Hepatocyte (in vitro differentiated cells): ENCODE data around the gene LIN7B. TPM values are rescaled to one million over a fixed set of nuclear protein-coding genes. Genes with fewer than 3 reads are reported as not detected.
"Not testable (repeated sequence)": the region's sequence is repeated elsewhere in the genome, so short reads cannot be mapped to it uniquely, and the experiment has no call there.

Experiments
- DNase-seq: peaks from one replicate; pipeline ENCODE4 v3.0.0-alpha.2; 2016; ENCODE audit warnings: low spot score
- H2AFZ ChIP-seq: fragments of 200-600 bp; sonication (generic); 2 replicates; pipeline ENCODE4 v1.6.0; 2016; ENCODE audit warnings: antibody characterized with exemption, mild to moderate bottlenecking
- H3K27ac ChIP-seq: fragments of 200-600 bp; sonication (generic); 2 replicates; pipeline ENCODE4 v1.5.1; 2016; ENCODE audit warnings: mild to moderate bottlenecking
- H3K27me3 ChIP-seq: fragments of 200-600 bp; sonication (generic); 2 replicates; pipeline ENCODE4 v1.6.1; 2016
- H3K36me3 ChIP-seq: fragments of 200-600 bp; sonication (generic); replicated peaks from 2 replicates; pipeline ENCODE4 v1.5.1; 2016; ENCODE audit warnings: low read depth; ENCODE audit not compliant: insufficient read depth
- H3K4me1 ChIP-seq: fragments of 200-600 bp; sonication (generic); 2 replicates; pipeline ENCODE4 v1.5.1; 2016; ENCODE audit warnings: mild to moderate bottlenecking, moderate library complexity; ENCODE audit not compliant: insufficient read depth
- H3K4me2 ChIP-seq: fragments of 200-600 bp; sonication (generic); 2 replicates; pipeline ENCODE4 v1.6.0; 2016
- H3K4me3 ChIP-seq: fragments of 200-600 bp; sonication (generic); 2 replicates; pipeline ENCODE4 v1.5.1; 2016; ENCODE audit warnings: mild to moderate bottlenecking
- H3K79me2 ChIP-seq: fragments of 200-600 bp; sonication (generic); 2 replicates; pipeline ENCODE4 v1.6.0; 2017; ENCODE audit warnings: mild to moderate bottlenecking
- H3K9me2 ChIP-seq: fragments of 200-600 bp; sonication (generic); replicated peaks from 2 replicates; pipeline ENCODE4 v1.6.0; 2017; ENCODE audit warnings: mild to moderate bottlenecking; ENCODE audit not compliant: insufficient read depth
- H3K9me3 ChIP-seq: fragments of 200-600 bp; sonication (generic); 2 replicates; pipeline ENCODE4 v1.5.1; 2016; ENCODE audit warnings: low read depth, mild to moderate bottlenecking
- H4K20me1 ChIP-seq: fragments of 200-600 bp; sonication (generic); 2 replicates; pipeline ENCODE4 v1.6.0; 2016; ENCODE audit warnings: mild to moderate bottlenecking; ENCODE audit not compliant: insufficient read depth, poor library complexity, severe bottlenecking
- EZH2 ChIP-seq: fragments of 200-600 bp; sonication (generic); IDR thresholded peaks from 2 replicates; pipeline ENCODE4 v1.6.1; 2016; ENCODE audit warnings: antibody characterized with exemption, mild to moderate bottlenecking, borderline replicate concordance
- EZH2phosphoT487 ChIP-seq: fragments of 200-600 bp; sonication (generic); IDR thresholded peaks from one replicate; pipeline ENCODE4 v1.6.1; 2018; ENCODE audit warnings: antibody characterized with exemption, mild to moderate bottlenecking, low read depth, moderate library complexity; ENCODE audit not compliant: unreplicated experiment, severe bottlenecking
- WGBS: methylation state at CpG from one replicate; pipeline ENCODE4 v1.1.6; 2016; ENCODE audit warnings: low lambda C conversion rate; ENCODE audit errors: missing lambda C conversion rate; 5-methylcytosine and 5-hydroxymethylcytosine counted together
- polyA plus RNA-seq: library from polyadenylated mRNA; unstranded; fragments of >200 nt; fragmentation: Nextera tagmentation; extraction: Ambion mirVana; gene quantifications from 2 replicates; pipeline ENCODE4 v1.2.1, GENCODE V29; 2016
- total RNA-seq: library from RNA; depleted of rRNA; stranded (reverse); fragments of >200 nt; gene quantifications from 2 replicates; pipeline ENCODE4 v1.2.3, GENCODE V29; 2014
- TF ChIP-seq, protein P1 (sequence below): fragments of 200-600 bp; sonication (generic); IDR thresholded peaks from 2 replicates; pipeline ENCODE4 v1.5.1; 2016; ENCODE audit warnings: antibody characterized with exemption, mild to moderate bottlenecking; ENCODE audit not compliant: poor library complexity

Gene LIN7B
- total and polyA plus RNA-seq, 2 experiments from 2014 or later, result 8.7 to 18.0 TPM

DNA sequence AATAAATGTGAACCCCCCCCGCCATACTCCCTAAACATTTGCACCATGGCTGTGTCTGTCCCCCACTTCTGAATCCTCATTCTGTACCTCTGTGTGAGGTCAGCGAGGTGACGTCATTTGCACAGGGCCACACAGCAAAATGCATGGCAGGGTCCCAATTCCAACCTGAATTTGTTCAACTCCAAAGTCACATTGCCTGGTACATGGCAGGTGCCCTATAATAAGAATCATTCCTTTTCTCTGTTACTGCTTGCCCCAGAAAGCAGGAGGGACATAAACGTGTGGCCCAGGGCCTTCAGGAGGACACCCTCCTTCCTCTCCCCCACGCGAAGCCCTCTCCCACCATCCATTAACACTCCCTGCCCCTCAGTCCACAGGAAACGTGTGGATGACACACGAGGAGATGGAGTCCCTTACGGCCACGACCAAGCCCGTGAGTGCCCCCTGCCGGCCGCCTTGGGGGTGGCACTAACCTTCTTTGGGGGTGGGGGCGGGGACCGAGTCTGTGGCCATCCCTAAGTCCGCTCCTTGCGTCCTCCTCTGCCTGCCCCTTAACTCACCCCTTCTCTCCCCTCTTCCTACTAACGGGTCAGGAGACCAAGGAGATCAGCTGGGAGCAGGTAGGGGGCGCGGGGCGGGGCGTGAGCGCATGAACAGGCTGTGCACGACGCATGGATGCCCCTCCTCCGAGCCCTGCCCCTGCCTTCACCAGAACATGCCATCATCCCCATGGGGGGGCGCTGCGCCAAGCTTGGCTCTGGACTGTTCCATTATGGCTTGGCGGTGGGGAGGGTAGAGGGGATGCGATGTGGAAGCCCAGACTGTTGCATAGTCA lies 31.6 kb downstream of the LIN7B start:
- H4K20me1 ChIP-seq, result no peaks in the 10 kb centered on the region
- TF ChIP-seq, protein P1, sequence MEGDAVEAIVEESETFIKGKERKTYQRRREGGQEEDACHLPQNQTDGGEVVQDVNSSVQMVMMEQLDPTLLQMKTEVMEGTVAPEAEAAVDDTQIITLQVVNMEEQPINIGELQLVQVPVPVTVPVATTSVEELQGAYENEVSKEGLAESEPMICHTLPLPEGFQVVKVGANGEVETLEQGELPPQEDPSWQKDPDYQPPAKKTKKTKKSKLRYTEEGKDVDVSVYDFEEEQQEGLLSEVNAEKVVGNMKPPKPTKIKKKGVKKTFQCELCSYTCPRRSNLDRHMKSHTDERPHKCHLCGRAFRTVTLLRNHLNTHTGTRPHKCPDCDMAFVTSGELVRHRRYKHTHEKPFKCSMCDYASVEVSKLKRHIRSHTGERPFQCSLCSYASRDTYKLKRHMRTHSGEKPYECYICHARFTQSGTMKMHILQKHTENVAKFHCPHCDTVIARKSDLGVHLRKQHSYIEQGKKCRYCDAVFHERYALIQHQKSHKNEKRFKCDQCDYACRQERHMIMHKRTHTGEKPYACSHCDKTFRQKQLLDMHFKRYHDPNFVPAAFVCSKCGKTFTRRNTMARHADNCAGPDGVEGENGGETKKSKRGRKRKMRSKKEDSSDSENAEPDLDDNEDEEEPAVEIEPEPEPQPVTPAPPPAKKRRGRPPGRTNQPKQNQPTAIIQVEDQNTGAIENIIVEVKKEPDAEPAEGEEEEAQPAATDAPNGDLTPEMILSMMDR, result peak; percentile 76
- no peak for TF ChIP-seq EZH2
- H3K4me1 ChIP-seq, result peaks cover 10% of the 10 kb centered on the region
- 9% methylated on average over 29 of the region's 30 CpGs for WGBS
- H3K9me2 ChIP-seq, result no peaks in the 10 kb centered on the region
- no peaks in the 10 kb centered on the region for H3K27me3 ChIP-seq
- no peak overlapping the region for H3K27ac ChIP-seq
- no peak overlapping the region for H2AFZ ChIP-seq
- H3K79me2 ChIP-seq, result no peaks in the 10 kb centered on the region
- H3K4me3 ChIP-seq, result no peak overlapping the region
- peak; percentile 78 for DNase-seq
- peak overlapping the region; percentile 72 for H3K4me2 ChIP-seq
- no peaks in the 10 kb centered on the region for H3K9me3 ChIP-seq
- H3K36me3 ChIP-seq, result no peaks in the 10 kb centered on the region

DNA sequence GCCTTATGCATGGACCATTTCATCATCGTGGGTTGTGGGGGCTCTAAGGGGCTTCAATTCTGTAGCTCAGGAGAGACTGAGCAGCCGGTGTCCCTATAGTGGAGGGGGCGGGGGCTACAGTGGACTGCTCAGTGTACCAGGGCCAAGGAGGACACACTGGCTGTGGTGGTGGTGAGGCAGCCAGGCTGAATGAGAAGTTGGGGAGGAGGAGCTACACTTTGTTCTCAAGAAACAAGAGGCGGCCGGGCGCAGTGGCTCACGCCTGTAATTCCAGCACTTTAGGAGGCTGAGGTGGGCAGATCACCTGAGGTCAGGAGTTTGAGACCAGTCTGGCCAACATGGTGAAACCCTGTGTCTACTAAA lies 32.2 kb downstream of the LIN7B start:
- not testable (repeated sequence) for DNase-seq, H3K36me3 ChIP-seq, H3K79me2 ChIP-seq, H3K9me2 ChIP-seq, H3K4me3 ChIP-seq, H3K9me3 ChIP-seq, H2AFZ ChIP-seq, H3K27me3 ChIP-seq, H3K27ac ChIP-seq, H4K20me1 ChIP-seq
- WGBS, result 19% methylated on average over 6 of the region's 7 CpGs
- Histone ChIP-seq H3K4me1 (peaks cover 16% of the 10 kb centered on the region), H3K4me2 (peak overlapping the region; percentile 72)

GRCh38 chr19:49148044-49148682 lies 34.0 kb downstream of the LIN7B start:
- no peaks in the 10 kb centered on the region for H3K27me3 ChIP-seq
- no peaks in the 10 kb centered on the region for H3K9me3 ChIP-seq
- H3K27ac ChIP-seq, result no peak overlapping the region
- peaks cover 16% of the 10 kb centered on the region for H3K4me1 ChIP-seq
- no peak overlapping the region for H2AFZ ChIP-seq
- DNase-seq, result no peak
- TF ChIP-seq, protein P1, result no peak
- TF ChIP-seq EZH2, result no peak
- TF ChIP-seq EZH2phosphoT487, result no peak
- peak overlapping the region; percentile 88 for H3K4me2 ChIP-seq
- 85% methylated on average over 11 of the region's 11 CpGs for WGBS
- H3K4me3 ChIP-seq, result no peak overlapping the region
- no peaks in the 10 kb centered on the region for H3K79me2 ChIP-seq
- no peaks in the 10 kb centered on the region for H4K20me1 ChIP-seq
- no peaks in the 10 kb centered on the region for H3K36me3 ChIP-seq
- no peaks in the 10 kb centered on the region for H3K9me2 ChIP-seq

DNA sequence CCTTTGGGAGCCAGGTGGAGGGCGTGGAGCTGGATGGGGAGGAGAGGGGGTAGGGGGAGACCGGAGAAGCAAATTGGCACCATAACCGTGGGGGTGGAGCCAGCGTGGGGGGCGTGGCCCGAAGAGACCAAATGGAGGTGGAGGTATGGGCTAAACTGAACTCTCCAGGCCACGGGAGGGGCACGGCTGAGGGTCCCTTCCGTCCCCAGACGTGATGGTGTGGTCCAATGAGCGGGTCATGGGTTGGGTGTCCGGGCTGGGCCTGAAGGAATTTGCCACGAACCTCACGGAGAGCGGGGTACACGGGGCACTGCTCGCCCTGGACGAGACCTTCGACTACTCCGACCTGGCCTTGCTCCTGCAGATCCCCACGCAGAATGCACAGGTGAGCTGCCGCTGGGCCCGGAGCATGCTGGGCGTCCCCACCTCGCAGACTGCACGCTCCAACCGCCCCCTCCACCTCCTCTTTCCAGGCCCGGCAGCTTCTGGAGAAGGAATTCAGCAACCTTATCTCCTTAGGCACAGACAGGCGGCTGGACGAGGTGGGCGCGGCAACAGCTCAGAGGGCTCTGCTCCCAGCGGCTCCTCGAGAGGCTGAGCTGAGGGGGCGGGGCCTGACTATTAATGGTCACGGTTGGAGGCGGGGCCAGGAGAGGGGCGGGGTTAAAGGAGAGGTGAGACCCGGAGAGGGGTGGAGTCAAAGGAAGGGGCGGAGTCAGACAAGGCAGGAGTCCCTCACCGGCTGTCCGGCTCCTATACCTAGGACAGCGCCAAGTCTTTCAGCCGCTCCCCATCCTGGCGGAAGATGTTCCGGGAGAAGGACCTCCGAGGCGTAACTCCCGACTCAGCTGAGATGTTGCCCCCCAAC lies 34.8 kb downstream of the LIN7B start:
- Histone ChIP-seq H3K9me3 (no peaks in the 10 kb centered on the region), H3K36me3 (no peaks in the 10 kb centered on the region), H3K79me2 (no peaks in the 10 kb centered on the region), H3K4me3 (peak overlapping the region; percentile 43), H3K4me1 (peaks cover 16% of the 10 kb centered on the region), H3K27me3 (no peaks in the 10 kb centered on the region), H3K27ac (peak overlapping the region; percentile 82), H3K9me2 (no peaks in the 10 kb centered on the region), H3K4me2 (peak overlapping the region; percentile 88), H2AFZ (no peak overlapping the region), H4K20me1 (no peaks in the 10 kb centered on the region)
- peak; percentile 100 for DNase-seq
- WGBS, result 1% methylated on average over 33 of the region's 49 CpGs
- TF ChIP-seq, protein P1, result no peak
- TF ChIP-seq EZH2 (no peak), EZH2phosphoT487 (no peak)
